Measurements from ENCODE around the gene DMXL1. TPM values are rescaled to one million over a fixed set of nuclear protein-coding genes. Genes with fewer than 3 reads are reported as not detected.

The DMXL1 gene
- total RNA-seq, 1 experiment from 2014 or later: 20.6 TPM

- Histone ChIP-seq H3K9ac (ENCODE audit: low read length) (no peak overlapping the region), H3K9me3 (ENCODE audit: low read length) (no peaks in the 10 kb centered on the region), H3K27me3 (ENCODE audit: low read length) (no peaks in the 10 kb centered on the region), H3F3A (ENCODE audit: low read length, unreplicated experiment) (no peaks in the 10 kb centered on the region), H3K4me3 (ENCODE audit: low read length) (no peak overlapping the region), H3K4me1 (ENCODE audit: insufficient read depth, low read length) (peaks cover 33% of the 10 kb centered on the region), H3K27ac (ENCODE audit: low read length) (no peak overlapping the region), H4K20me1 (ENCODE audit: low read length) (no peaks in the 10 kb centered on the region), H3K4me2 (ENCODE audit: low read length) (no peak overlapping the region), H3K79me2 (ENCODE audit: low read length) (peaks cover under 1% of the 10 kb centered on the region; the same call in 1 of the 2 replicates), H3K36me3 (ENCODE audit: low read depth, low read length) (no peaks in the 10 kb centered on the region), H2AFZ (ENCODE audit: low read length) (no peak overlapping the region), H3K9me2 (replicated peaks; ENCODE audit: low read length) (no peaks in the 10 kb centered on the region)
- ChIA-PET POLR2A (ENCODE audit: unreplicated experiment) (no interaction called here), CTCF (no interaction called here)
- BruUV-seq (replicated peaks): no TSS peak
- DNase-seq (no peak), ATAC-seq (no peak)
- TF ChIP-seq EZH2phosphoT487 (IDR thresholded peaks at IDR 0.05; ENCODE audit: borderline replicate concordance, low read length): no peak
- TF ChIP-seq EZH2 (IDR thresholded peaks at IDR 0.05; ENCODE audit: low read length, unreplicated experiment): no peak
- TF ChIP-seq CTCF (conservative IDR thresholded peaks at IDR 0.05; ENCODE audit: low read depth, low read length): no peak
- intact Hi-C loops (cut with micrococcal nuclease): no loop called here
These were observed 213.1 kb downstream of the DMXL1 start for GRCh38 chr5:119284031-119284430.

- Histone ChIP-seq H4K20me1 (ENCODE audit: low read length) (no peaks in the 10 kb centered on the region), H3K27ac (ENCODE audit: low read length) (no peak overlapping the region), H2AFZ (ENCODE audit: low read length) (no peak overlapping the region), H3K9me3 (ENCODE audit: low read length) (no peaks in the 10 kb centered on the region), H3F3A (ENCODE audit: low read length, unreplicated experiment) (no peaks in the 10 kb centered on the region), H3K36me3 (ENCODE audit: low read depth, low read length) (no peaks in the 10 kb centered on the region), H3K27me3 (ENCODE audit: low read length) (no peaks in the 10 kb centered on the region), H3K4me1 (ENCODE audit: insufficient read depth, low read length) (peaks cover 37% of the 10 kb centered on the region), H3K9me2 (replicated peaks; ENCODE audit: low read length) (no peaks in the 10 kb centered on the region), H3K4me2 (ENCODE audit: low read length) (no peak overlapping the region), H3K4me3 (ENCODE audit: low read length) (no peak overlapping the region), H3K9ac (ENCODE audit: low read length) (no peak overlapping the region), H3K79me2 (ENCODE audit: low read length) (peaks cover 6% of the 10 kb centered on the region; the same call in 1 of the 2 replicates)
- ChIA-PET POLR2A (ENCODE audit: unreplicated experiment) (no interaction called here), CTCF (no interaction called here)
- intact Hi-C loops (cut with micrococcal nuclease): no loop called here
- no TSS peak for BruUV-seq (replicated peaks)
- TF ChIP-seq EZH2 (IDR thresholded peaks at IDR 0.05; ENCODE audit: low read length, unreplicated experiment) (no peak), CTCF (conservative IDR thresholded peaks at IDR 0.05; ENCODE audit: low read depth, low read length) (no peak)
- DNase-seq (no peak), ATAC-seq (no peak)
These were observed 214.4 kb downstream of the DMXL1 start for GRCh38 chr5:119285070-119285916.
